DOHH2 (cell line): Measurements from ENCODE around the gene XRRA1.
"Not testable (repeated sequence)": the region's sequence is repeated elsewhere in the genome, so short reads cannot be mapped to it uniquely, and the experiment has no call there.

Experiments
- H3F3A ChIP-seq: fragments of 200-600 bp; sonication (generic), shearing (Covaris generic); 2 replicates; pipeline ENCODE4 v1.6.0; 2016; ENCODE audit warnings: antibody characterized with exemption, mild to moderate bottlenecking; ENCODE audit not compliant: control insufficient read depth, insufficient read depth
- H3K27ac ChIP-seq: fragments of 200-600 bp; sonication (generic); 2 replicates; pipeline ENCODE4 v1.5.1; 2014; ENCODE audit warnings: low read depth, mild to moderate bottlenecking, low read length, moderate library complexity
- H3K27me3 ChIP-seq: fragments of 200-600 bp; sonication (generic); 2 replicates; pipeline ENCODE4 v1.6.1; 2014; ENCODE audit warnings: mild to moderate bottlenecking, low read length, mixed read lengths; ENCODE audit not compliant: control insufficient read depth
- H3K36me3 ChIP-seq: fragments of 200-600 bp; sonication (generic); 2 replicates; pipeline ENCODE4 v1.6.1; 2014; ENCODE audit warnings: mild to moderate bottlenecking, low read length, moderate library complexity, mixed read lengths; ENCODE audit not compliant: control insufficient read depth
- H3K4me1 ChIP-seq: fragments of 200-600 bp; sonication (generic); 2 replicates; pipeline ENCODE4 v1.6.1; 2014; ENCODE audit warnings: mild to moderate bottlenecking, low read length, mixed read lengths; ENCODE audit not compliant: control insufficient read depth
- H3K4me2 ChIP-seq: fragments of 200-600 bp; sonication (generic); 2 replicates; pipeline ENCODE4 v1.6.0; 2014; ENCODE audit warnings: mild to moderate bottlenecking, low read length, moderate library complexity
- H3K4me3 ChIP-seq: fragments of 200-600 bp; sonication (generic); 2 replicates; pipeline ENCODE4 v1.5.1; 2014; ENCODE audit warnings: mild to moderate bottlenecking, low read length, mixed read lengths
- H3K79me2 ChIP-seq: fragments of 200-600 bp; sonication (generic); 2 replicates; pipeline ENCODE4 v1.6.1; 2014; ENCODE audit warnings: mild to moderate bottlenecking, low read length, mixed read lengths; ENCODE audit not compliant: control insufficient read depth
- H3K9me2 ChIP-seq: fragments of 200-600 bp; sonication (generic); replicated peaks from 2 replicates; pipeline ENCODE4 v1.6.1; 2014; ENCODE audit warnings: mild to moderate bottlenecking, low read length, mixed read lengths; ENCODE audit not compliant: control insufficient read depth
- H3K9me3 ChIP-seq: fragments of 200-600 bp; sonication (generic); 2 replicates; pipeline ENCODE4 v1.6.1; 2014; ENCODE audit warnings: antibody characterized with exemption, low read length, mixed read lengths; ENCODE audit not compliant: control insufficient read depth, insufficient read depth
- H4K20me1 ChIP-seq: fragments of 200-600 bp; sonication (generic); 2 replicates; pipeline ENCODE4 v1.6.0; 2014; ENCODE audit warnings: low read depth, mild to moderate bottlenecking, antibody characterized with exemption, low read length, moderate library complexity; ENCODE audit not compliant: control insufficient read depth, insufficient read depth
- EZH2phosphoT487 ChIP-seq: fragments of 200-600 bp; sonication (generic); IDR thresholded peaks from 2 replicates; pipeline ENCODE4 v1.6.1; 2017; ENCODE audit warnings: borderline replicate concordance, mild to moderate bottlenecking, antibody characterized with exemption, low read length, moderate library complexity, mixed read lengths
- TF ChIP-seq, protein P1 (sequence below): fragments of 200-600 bp; sonication (generic); IDR thresholded peaks from one replicate; pipeline ENCODE4 v1.5.1; 2014; ENCODE audit warnings: antibody characterized with exemption, mild to moderate bottlenecking, low read depth, low read length; ENCODE audit not compliant: poor library complexity, severe bottlenecking

The XRRA1 gene, protein sequence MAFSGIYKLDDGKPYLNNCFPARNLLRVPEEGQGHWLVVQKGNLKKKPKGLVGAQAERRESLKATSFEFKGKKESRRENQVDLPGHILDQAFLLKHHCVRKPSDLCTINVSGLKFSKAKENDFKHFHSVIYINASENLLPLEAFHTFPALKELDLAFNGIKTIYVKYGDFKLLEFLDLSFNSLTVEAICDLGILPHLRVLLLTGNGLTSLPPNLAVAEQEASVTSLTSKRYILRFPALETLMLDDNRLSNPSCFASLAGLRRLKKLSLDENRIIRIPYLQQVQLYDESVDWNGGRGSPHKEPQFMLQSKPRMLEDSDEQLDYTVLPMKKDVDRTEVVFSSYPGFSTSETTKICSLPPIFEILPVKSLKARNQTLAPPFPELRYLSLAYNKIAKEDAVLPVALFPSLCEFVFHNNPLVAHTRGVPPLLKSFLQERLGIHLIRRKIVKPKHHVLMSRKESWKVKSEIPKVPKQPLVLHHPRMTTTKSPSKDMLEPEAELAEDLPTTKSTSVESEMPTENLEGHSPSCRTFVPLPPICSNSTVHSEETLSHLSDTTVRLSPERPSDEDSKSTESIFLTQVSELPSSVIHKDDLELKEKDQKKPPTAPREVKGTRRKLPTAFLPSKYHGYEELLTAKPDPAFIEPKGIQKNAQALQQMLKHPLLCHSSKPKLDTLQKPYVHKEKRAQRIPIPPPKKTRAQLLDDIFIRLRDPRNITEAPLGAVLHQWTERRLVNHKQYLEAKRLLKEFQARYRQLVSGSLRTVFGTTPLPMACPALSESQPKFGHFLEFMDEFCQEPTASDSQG

DNA sequence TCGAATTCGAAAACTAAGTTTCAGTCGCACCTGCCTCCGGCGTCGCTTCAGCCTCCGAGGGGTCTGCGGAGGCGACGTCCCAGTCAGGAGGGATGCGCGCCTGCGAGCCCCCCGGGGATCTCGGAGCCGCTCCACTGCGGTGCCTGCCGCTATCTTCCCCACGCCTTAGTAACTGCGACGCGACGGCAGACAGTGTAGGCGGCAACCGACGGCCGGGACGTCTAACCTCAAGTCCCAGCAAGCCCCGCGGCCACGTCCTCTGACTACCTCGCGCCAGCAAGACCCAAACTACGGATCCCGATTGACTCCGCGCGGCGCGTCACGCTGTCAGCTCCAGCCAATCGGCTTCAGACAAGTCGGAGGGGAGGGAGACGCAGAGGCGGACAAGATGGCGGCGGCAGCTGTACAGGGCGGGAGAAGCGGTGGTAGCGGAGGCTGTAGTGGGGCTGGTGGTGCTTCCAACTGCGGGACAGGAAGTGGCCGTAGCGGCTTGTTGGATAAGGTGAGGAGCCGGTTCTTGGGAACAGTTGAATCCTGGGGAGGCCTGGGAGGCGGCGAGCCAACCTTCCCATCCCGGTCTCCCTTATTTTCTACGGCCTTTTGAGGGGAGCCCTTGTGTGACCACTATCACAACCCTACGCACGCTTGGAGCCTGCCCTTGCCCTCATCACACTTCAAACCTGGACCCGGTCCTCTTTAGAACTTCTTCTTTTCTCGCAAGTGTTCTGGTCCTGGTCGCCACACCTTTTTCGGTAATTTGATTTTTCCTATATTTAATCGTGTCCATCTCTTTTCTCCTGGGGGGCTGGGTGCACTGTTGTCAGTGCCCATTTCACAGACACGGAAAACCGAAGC, at the start of gene XRRA1, which contains the start of gene SPCS2:
XRRA1 (minus strand) TSS at position 194 of the 855 bp plus-strand sequence. CDS start 8,213 bp downstream, outside the sequence.
SPCS2 (plus strand) TSS at position 369 of the 855 bp plus-strand sequence; CDS start at position 389, 20 bp downstream.
- Histone ChIP-seq H3K9me3 (no peaks in the 10 kb centered on the region), H3K4me2 (peak within 1 kb of the TSS; percentile 72), H4K20me1 (peaks cover 21% of the 10 kb centered on the region; the same call in 1 of the 2 replicates), H3K36me3 (peaks cover 56% of the 10 kb centered on the region), H3K4me1 (peaks cover 46% of the 10 kb centered on the region), H3K27me3 (no peaks in the 10 kb centered on the region), H3K27ac (peak within 1 kb of the TSS; percentile 79), H3F3A (peaks cover 16% of the 10 kb centered on the region), H3K79me2 (peaks cover 95% of the 10 kb centered on the region), H3K9me2 (no peaks in the 10 kb centered on the region), H3K4me3 (peak within 1 kb of the TSS; percentile 88)
- TF ChIP-seq, protein P1, sequence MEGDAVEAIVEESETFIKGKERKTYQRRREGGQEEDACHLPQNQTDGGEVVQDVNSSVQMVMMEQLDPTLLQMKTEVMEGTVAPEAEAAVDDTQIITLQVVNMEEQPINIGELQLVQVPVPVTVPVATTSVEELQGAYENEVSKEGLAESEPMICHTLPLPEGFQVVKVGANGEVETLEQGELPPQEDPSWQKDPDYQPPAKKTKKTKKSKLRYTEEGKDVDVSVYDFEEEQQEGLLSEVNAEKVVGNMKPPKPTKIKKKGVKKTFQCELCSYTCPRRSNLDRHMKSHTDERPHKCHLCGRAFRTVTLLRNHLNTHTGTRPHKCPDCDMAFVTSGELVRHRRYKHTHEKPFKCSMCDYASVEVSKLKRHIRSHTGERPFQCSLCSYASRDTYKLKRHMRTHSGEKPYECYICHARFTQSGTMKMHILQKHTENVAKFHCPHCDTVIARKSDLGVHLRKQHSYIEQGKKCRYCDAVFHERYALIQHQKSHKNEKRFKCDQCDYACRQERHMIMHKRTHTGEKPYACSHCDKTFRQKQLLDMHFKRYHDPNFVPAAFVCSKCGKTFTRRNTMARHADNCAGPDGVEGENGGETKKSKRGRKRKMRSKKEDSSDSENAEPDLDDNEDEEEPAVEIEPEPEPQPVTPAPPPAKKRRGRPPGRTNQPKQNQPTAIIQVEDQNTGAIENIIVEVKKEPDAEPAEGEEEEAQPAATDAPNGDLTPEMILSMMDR = no peak

DNA sequence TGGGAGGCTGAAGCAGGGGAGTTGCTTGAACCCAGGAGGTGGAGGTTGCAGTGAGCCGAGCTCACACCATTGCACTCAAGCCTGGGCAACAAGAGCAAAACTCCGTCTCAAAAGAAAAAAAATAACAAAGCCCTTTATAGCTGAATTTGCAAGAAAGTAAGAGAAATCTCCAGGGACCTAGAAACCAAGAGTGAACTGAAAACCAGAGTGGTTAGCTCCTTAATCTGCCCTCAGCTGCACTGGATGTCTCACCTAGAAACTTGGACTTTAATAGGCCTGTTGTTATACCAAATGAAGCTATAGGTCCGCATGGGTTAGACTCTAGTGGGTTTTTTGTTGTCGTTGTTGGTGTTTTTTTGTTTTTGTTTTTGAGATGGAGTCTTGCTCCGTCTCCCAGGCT, 44.0 kb upstream of the XRRA1 start:
- peaks cover 59% of the 10 kb centered on the region for H3K36me3 ChIP-seq
- TF ChIP-seq, protein P1 = no peak
- TF ChIP-seq EZH2phosphoT487 = no peak
- no peaks in the 10 kb centered on the region for H3K27me3 ChIP-seq
- H3K9me2 ChIP-seq = no peaks in the 10 kb centered on the region
- H3K4me3 ChIP-seq = no peak overlapping the region
- H3F3A ChIP-seq = no peaks in the 10 kb centered on the region
- H3K4me1 ChIP-seq = peaks cover 40% of the 10 kb centered on the region
- H3K79me2 ChIP-seq = peaks cover 47% of the 10 kb centered on the region
- no peak overlapping the region for H3K4me2 ChIP-seq
- no peaks in the 10 kb centered on the region for H4K20me1 ChIP-seq
- no peaks in the 10 kb centered on the region for H3K9me3 ChIP-seq
- no peak overlapping the region for H3K27ac ChIP-seq

DNA sequence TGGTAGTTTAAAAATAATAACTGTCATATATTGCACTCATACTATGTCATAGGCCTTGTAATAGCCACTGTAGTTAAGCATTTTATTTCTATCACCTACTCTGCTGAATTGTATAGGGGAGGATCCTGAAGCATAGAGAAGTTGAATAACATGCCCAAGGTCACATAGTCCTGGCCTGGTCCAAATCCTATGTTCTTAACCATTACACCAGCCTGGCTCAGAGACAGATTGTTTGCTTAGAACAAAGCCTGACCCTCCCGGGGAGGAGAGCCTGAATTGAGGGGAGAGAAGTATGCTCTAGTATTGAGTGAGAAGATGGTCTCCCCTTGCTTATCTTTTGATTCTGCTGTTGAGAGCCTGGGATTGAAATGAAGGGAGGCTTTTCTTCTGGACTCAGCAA, 42.0 kb upstream of the XRRA1 start:
- Histone ChIP-seq H3F3A (peaks cover 11% of the 10 kb centered on the region), H3K79me2 (peaks cover 47% of the 10 kb centered on the region), H3K27me3 (no peaks in the 10 kb centered on the region), H3K9me3 (no peaks in the 10 kb centered on the region), H3K4me1 (peaks cover 41% of the 10 kb centered on the region), H3K9me2 (no peaks in the 10 kb centered on the region), H4K20me1 (no peaks in the 10 kb centered on the region; the same call in 1 of the 2 replicates), H3K36me3 (peaks cover 46% of the 10 kb centered on the region), H3K27ac (no peak overlapping the region), H3K4me3 (peak overlapping the region; percentile 98), H3K4me2 (peak overlapping the region; percentile 90)
- TF ChIP-seq, protein P1 = no peak

DNA sequence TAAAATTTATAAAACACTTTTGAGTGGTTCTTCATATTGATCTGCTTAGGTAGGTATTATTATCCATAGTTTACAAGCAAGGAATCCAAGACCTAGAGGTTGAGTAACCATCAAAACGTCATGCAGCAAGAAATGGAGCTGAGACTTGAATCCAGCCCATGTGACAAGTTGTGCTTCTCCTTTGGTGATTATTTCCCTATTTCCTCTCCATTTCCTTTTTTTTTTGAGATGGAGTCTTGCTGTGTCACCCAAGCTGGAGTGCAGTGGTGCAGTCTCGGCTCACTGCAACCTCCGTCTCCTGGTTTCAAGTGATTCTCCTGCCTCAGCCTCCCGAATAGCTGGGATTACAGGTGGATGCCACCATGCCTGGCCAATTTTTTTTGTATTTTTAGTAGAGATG, 41.3 kb upstream of the XRRA1 start:
- peaks cover 47% of the 10 kb centered on the region for H3K79me2 ChIP-seq
- H3K36me3 ChIP-seq = peaks cover 40% of the 10 kb centered on the region
- peaks cover 41% of the 10 kb centered on the region for H3K4me1 ChIP-seq
- H3K9me3 ChIP-seq, H3K9me2 ChIP-seq, H4K20me1 ChIP-seq, H3K27me3 ChIP-seq, H3K27ac ChIP-seq: not testable (repeated sequence)
- peak overlapping the region; percentile 98 for H3K4me3 ChIP-seq
- H3K4me2 ChIP-seq = peak overlapping the region; percentile 90
- peaks cover 16% of the 10 kb centered on the region for H3F3A ChIP-seq
